Measurements from ENCODE around the gene GRM7.

The GRM7 gene

GRCh38 chr3:7581831-7582230, 720.9 kb downstream of the GRM7 start:
- DNase-seq (ENCODE audit: low spot score): no peak

- no peak for DNase-seq (ENCODE audit: low spot score)
Observed at GRCh38 chr3:7585052-7585451, 724.1 kb downstream of the GRM7 start.

- DNase-seq (ENCODE audit: low spot score): no peak
Observed at GRCh38 chr3:7588236-7588635, 727.3 kb downstream of the GRM7 start.

DNA sequence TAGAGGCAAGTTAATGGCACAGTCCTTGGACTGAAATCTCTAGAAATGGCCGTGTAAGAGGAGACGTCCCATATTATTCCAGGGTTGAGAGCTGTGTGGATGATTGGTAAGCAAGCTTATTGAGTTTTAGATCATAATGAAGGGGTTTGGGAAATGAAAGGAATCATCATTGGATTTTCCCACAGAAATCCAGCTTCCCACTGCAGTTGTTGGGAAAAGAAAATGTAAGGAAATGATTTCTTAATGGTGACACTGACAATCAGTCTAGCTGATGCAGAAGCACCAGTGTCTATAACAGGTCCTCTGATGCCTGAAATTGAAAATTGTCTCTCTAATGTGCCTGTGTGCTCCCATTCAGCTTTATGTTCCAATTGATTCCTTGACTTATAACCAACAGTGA, 728.6 kb downstream of the GRM7 start:
- DNase-seq (ENCODE audit: low spot score): no peak

- no peak for DNase-seq (ENCODE audit: low spot score)
Observed at GRCh38 chr3:7602297-7602696, 741.4 kb downstream of the GRM7 start.

DNA sequence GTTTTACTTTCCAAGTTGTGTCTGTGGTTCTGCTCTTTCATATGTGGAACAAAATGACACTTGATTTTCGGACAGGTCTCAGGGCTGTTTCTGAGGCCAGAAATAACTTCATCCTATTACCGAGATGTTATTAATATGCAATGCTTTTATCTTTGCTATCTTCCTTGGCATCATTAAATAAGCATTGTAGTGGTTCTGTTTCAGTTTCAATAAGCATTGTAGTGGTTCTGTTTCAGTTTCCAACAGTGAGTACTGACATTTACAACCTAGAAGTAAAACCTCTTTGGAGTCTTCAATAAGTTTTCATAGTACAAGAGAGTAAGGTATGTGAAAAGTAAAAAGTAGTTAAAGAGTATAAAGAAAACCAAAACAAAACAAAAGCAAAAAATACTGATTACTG, 746.2 kb downstream of the GRM7 start:
- no peak for DNase-seq (ENCODE audit: low spot score)

DNA sequence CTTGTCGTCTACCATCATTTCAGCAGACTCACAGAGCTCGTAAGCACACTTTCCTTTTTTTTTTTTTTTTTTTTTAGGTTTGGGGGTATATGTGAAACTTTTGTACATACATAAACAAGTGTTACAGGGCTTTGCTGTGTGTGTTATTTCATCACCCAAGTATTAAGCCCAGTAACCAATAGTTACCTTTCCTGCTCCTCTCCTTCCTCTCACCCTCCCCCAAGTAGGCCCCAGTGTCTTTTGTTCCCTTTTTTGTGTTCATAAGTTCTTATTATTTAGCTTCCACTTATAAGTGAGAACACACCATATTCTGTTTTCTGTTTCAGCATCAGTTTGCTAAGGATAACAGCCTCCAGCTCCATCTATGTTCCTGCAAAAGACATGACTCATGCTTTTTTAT, 746.8 kb downstream of the GRM7 start:
- DNase-seq (ENCODE audit: low spot score): no peak

GRCh38 chr3:7610634-7611033, 749.7 kb downstream of the GRM7 start:
- no peak for DNase-seq (ENCODE audit: low spot score)

DNA sequence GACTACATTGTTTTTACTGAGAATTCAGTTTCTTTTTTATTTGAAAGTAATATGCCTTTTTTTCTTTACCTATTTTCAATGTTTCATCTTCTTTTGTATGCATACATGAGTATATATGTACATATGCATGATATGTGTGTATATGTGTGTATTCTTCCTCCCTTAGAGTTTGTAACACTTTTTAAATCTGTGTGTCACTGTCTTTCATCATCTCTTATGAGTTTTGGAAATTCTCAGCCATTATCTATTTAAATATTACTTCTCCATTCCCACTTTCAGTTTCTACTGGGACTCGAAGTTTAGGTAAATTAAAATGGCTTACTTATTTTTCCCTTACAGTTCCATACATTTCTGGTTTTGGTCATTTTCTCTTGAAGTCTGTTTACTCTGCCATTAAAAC, 754.1 kb downstream of the GRM7 start:
- no peak for DNase-seq (ENCODE audit: low spot score)

- DNase-seq (ENCODE audit: low spot score): no peak
Observed at GRCh38 chr3:7618606-7619005, 757.7 kb downstream of the GRM7 start.

DNA sequence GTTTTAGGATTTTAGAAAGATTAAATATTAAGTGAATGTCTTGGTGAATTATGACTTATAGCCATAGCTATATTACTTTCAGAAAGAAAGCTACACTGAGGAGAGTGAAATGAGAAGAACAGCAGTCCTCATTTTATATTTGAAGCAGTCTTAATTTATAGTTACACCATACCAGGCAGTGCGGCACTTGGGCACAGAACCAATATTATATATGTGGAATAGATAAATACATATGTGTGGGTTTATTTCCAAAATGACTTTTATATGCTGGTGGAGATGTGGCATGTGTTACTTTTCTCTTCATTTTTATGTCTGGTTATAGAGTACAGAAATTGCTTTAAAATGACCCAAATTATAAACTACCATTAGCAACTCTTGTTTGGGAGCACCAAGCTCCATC, 759.5 kb downstream of the GRM7 start:
- no peak for DNase-seq (ENCODE audit: low spot score)

DNA sequence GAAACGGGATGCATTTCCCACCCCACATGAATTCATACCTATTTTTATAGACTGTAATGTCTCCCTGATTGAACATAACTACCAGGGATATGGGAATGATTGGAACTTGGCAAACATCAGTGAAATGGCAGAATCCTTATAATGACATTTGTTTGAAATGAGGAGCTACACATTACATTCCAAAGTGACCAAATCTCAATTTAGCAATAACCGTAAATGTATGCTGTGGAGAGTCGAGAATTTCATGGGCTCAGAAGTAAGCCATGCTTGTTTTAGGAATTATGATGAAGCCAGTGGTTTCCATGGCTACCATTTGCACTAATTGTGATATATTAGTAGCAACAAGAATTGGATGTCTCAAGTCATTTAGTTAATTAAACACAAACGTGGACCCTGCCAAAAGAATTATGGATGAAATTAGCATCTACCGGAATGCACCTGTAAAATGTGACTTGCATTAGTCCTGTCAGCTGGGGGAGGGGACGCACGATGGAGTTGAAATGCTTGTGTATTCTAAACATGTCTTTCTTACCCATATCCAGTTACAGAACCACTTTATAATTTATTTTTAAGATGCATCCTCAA, 760.2 kb downstream of the GRM7 start:
- DNase-seq (ENCODE audit: low spot score): no peak

DNA sequence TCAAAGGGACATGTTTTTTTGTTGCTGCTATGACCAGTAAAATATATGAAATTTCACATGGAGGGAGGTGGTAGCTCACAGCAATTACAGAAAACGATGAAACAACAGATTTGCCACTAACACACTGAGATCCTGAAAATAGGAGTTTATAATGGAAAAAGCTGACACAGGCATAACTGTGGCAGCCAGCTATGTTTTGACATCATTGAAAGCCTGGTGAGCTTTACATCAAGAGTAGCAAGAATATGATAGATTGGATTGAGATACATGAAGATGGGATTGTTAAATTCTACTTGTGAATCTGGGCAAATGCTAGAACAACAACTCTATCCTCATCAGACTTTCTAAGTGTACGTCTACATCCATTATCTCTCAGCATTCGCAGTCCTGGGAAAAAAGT, 760.7 kb downstream of the GRM7 start:
- no peak for DNase-seq (ENCODE audit: low spot score)

DNA sequence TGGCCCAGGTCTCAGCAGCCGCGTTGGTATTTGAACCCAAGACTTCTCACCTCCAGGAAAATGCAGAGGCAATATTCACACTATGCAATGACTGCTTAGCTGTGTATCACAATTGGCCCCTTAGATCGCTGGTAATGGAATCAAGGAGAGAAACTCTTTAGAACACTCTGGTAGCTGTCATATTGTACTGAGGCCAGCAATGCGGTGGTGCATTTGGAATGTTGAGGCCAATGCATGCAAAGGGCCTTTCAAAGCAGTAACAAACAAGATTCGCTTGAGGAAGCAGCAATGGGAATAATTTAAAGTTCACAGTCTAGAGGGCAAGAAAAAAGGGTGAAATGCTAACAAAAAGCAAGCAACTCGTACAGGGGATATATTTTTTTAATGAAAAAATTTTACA, 764.1 kb downstream of the GRM7 start:
- DNase-seq (ENCODE audit: low spot score): no peak

- no peak for DNase-seq (ENCODE audit: low spot score)
Observed at GRCh38 chr3:7630351-7630911, 769.5 kb downstream of the GRM7 start.

- DNase-seq (ENCODE audit: low spot score): no peak
Observed at GRCh38 chr3:7630925-7631324, 770.0 kb downstream of the GRM7 start.

GRCh38 chr3:7632305-7632704, 771.4 kb downstream of the GRM7 start:
- no peak for DNase-seq (ENCODE audit: low spot score)

GRCh38 chr3:7637694-7638093, 776.8 kb downstream of the GRM7 start:
- DNase-seq (ENCODE audit: low spot score): no peak

- DNase-seq (ENCODE audit: low spot score): no peak
Observed at GRCh38 chr3:7638103-7638502, 777.2 kb downstream of the GRM7 start.

- no peak for DNase-seq (ENCODE audit: low spot score)
Observed at GRCh38 chr3:7640787-7641186, 779.9 kb downstream of the GRM7 start.

GRCh38 chr3:7646851-7647250, 785.9 kb downstream of the GRM7 start:
- DNase-seq (ENCODE audit: low spot score): no peak

- no peak for DNase-seq (ENCODE audit: low spot score)
Observed at GRCh38 chr3:7650466-7650865, 789.6 kb downstream of the GRM7 start.

DNA sequence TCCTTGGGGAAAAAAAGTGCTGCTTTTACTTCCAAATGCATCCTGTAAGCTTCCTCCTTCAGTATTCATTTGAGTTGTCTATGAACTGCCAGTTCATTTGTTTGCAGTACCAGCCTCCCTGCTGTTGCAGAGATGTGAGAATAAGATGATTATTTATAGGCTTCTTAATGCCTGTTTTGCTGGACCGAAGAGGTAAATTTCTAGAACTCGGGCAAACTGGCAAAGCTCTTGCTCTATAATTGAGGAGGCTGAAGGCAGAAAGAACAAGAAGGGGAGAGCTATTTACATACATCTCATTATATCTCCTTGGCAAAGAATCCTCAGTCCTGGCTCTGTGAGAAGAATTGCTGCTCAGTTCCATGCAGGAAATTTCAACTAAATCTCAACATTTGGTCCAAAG, 790.4 kb downstream of the GRM7 start:
- DNase-seq (ENCODE audit: low spot score): no peak

Measured in iPS-NIHi11 (cell line).